IMR-90 (cell line): ENCODE measurements around the gene CPSF4. TPM values are rescaled to one million over a fixed set of nuclear protein-coding genes. Genes with fewer than 3 reads are reported as not detected.

Source experiments
- ATAC-seq: fragments of 200-7000 bp; cut with Tn5 transposase; 2 replicates; pipeline ENCODE4 v1.9.1; 2020; ENCODE audit warnings: low read depth, mild to moderate bottlenecking, moderate library complexity
- BruUV-seq: library from RNA; stranded (reverse); fragments of 400-500 nt; replicated peaks from 2 replicates; lab custom pipeline; 2021; lab: Mats Ljungman, UMichigan
- CTCF ChIA-PET: fragments of 300-600 bp; formaldehyde crosslinking; extraction: SDS; loops from one replicate; lab custom pipeline; 2021; ENCODE audit warnings: antibody characterized with exemption; lab: Yijun Ruan, JAX
- POLR2A ChIA-PET: fragments of 300-600 bp; sonication (Branson Sonifier 250); formaldehyde crosslinking; loops from one replicate; lab custom pipeline; 2022; ENCODE audit warnings: antibody characterized with exemption; ENCODE audit not compliant: unreplicated experiment; lab: Charles Lee
- DNase-seq: peaks from one replicate; pipeline ENCODE4 v3.0.0; 2013
- H2AFZ ChIP-seq: replicated peaks from 2 replicates; pipeline ENCODE3; 2013; ENCODE audit warnings: low read length, mild to moderate bottlenecking; ENCODE audit not compliant: poor library complexity
- H2AK5ac ChIP-seq: 2 replicates; pipeline ENCODE4 v1.6.1; 2013; ENCODE audit warnings: low read depth, low read length, inconsistent platforms
- H2AK9ac ChIP-seq: replicated peaks from 2 replicates; pipeline ENCODE3; 2013; ENCODE audit warnings: mild to moderate bottlenecking, low read depth, low read length, moderate library complexity; ENCODE audit not compliant: poor library complexity
- H2BK120ac ChIP-seq: 2 replicates; pipeline ENCODE4 v1.6.1; 2013; ENCODE audit warnings: low read depth, low read length, inconsistent platforms
- H2BK15ac ChIP-seq: 3 replicates; pipeline ENCODE4 v1.6.1; 2013; ENCODE audit warnings: low read depth, low read length, inconsistent platforms
- H2BK20ac ChIP-seq: 2 replicates; pipeline ENCODE4 v1.6.1; 2013; ENCODE audit warnings: low read depth, mild to moderate bottlenecking, inconsistent platforms, low read length, moderate library complexity
- H2BK5ac ChIP-seq: 2 replicates; pipeline ENCODE4 v1.6.1; 2013; ENCODE audit warnings: mild to moderate bottlenecking, low read depth, low read length, inconsistent platforms; ENCODE audit not compliant: poor library complexity, severe bottlenecking
- H3K14ac ChIP-seq: replicated peaks from 2 replicates; pipeline ENCODE4 v1.6.1; 2013; ENCODE audit warnings: low read depth, low read length, inconsistent platforms
- H3K18ac ChIP-seq: 2 replicates; pipeline ENCODE4 v1.6.1; 2013; ENCODE audit warnings: low read depth, low read length, control low read depth
- H3K23ac ChIP-seq: 2 replicates; pipeline ENCODE4 v1.6.1; 2013; ENCODE audit warnings: low read depth, low read length, inconsistent platforms
- H3K27ac ChIP-seq: 2 replicates; pipeline ENCODE4 v1.5.1; 2013; ENCODE audit warnings: mild to moderate bottlenecking, control low read depth, low read length; ENCODE audit not compliant: insufficient read depth
- H3K27me3 ChIP-seq: 2 replicates; pipeline ENCODE4 v1.6.1; 2013; ENCODE audit warnings: low read length; ENCODE audit not compliant: control insufficient read depth, insufficient read depth
- H3K36me3 ChIP-seq: 2 replicates; pipeline ENCODE4 v1.6.1; 2013; ENCODE audit warnings: low read length, mixed read lengths; ENCODE audit not compliant: control insufficient read depth, insufficient read depth
- H3K4ac ChIP-seq: 2 replicates; pipeline ENCODE4 v1.6.1; 2013; ENCODE audit warnings: low read depth, low read length, inconsistent platforms
- H3K4me1 ChIP-seq: 2 replicates; pipeline ENCODE4 v1.6.1; 2013; ENCODE audit warnings: low read length, mixed read lengths; ENCODE audit not compliant: control insufficient read depth, insufficient read depth
- H3K4me2 ChIP-seq: 2 replicates; pipeline ENCODE4 v1.6.1; 2013; ENCODE audit warnings: low read depth, mild to moderate bottlenecking, control low read depth, low read length, moderate library complexity
- H3K4me3 ChIP-seq: 2 replicates; pipeline ENCODE4 v1.5.1; 2013; ENCODE audit warnings: low read depth, mild to moderate bottlenecking, control low read depth, low read length, moderate library complexity; ENCODE audit not compliant: insufficient read depth
- H3K56ac ChIP-seq: 2 replicates; pipeline ENCODE4 v1.6.1; 2013; ENCODE audit warnings: low read length, inconsistent platforms; ENCODE audit not compliant: insufficient read depth; ENCODE audit errors: extremely low read depth
- H3K79me1 ChIP-seq, 2 experiments: 2 replicates each; pipeline ENCODE4 v1.6.1; 2013; ENCODE audit warnings: low read length in 2 of 2, inconsistent platforms in 1 of 2, low read depth in 1 of 2
- H3K9ac ChIP-seq: 2 replicates; pipeline ENCODE4 v1.6.1; 2013; ENCODE audit warnings: low read depth, low read length, control low read depth
- H3K9me1 ChIP-seq: 2 replicates; pipeline ENCODE4 v1.6.1; 2013; ENCODE audit warnings: low read length, inconsistent platforms; ENCODE audit not compliant: insufficient read depth
- H3K9me3 ChIP-seq: 2 replicates; pipeline ENCODE4 v1.6.1; 2013; ENCODE audit warnings: low read length; ENCODE audit not compliant: control insufficient read depth, insufficient read depth
- H4K20me1 ChIP-seq: 2 replicates; pipeline ENCODE4 v1.6.1; 2013; ENCODE audit warnings: low read length, inconsistent platforms; ENCODE audit not compliant: insufficient read depth
- H4K5ac ChIP-seq: 2 replicates; pipeline ENCODE4 v1.6.1; 2013; ENCODE audit warnings: mild to moderate bottlenecking, low read depth, low read length, control low read depth
- H4K8ac ChIP-seq, 2 experiments: 2 replicates each; pipeline ENCODE4 v1.6.1; 2013; ENCODE audit warnings: low read depth in 2 of 2, low read length in 2 of 2, control low read depth in 1 of 2, inconsistent platforms in 1 of 2
- H4K91ac ChIP-seq: 2 replicates; pipeline ENCODE4 v1.6.1; 2013; ENCODE audit warnings: low read depth, low read length, inconsistent platforms; ENCODE audit not compliant: insufficient read depth
- BHLHE40 ChIP-seq: fragments of 150-350 bp; IDR thresholded peaks from 2 replicates; pipeline ENCODE4 v1.6.1; 2016; ENCODE audit warnings: mild to moderate bottlenecking, low read depth, low read length
- CEBPB ChIP-seq: IDR thresholded peaks from 2 replicates; pipeline ENCODE4 v1.6.1; 2012; ENCODE audit warnings: low read depth, low read length, improper control_type of control experiment
- CHD1 ChIP-seq: IDR thresholded peaks from 2 replicates; pipeline ENCODE4 v1.6.1; 2012; ENCODE audit warnings: low read depth, low read length, improper control_type of control experiment
- ELK1 ChIP-seq: fragments of 150-350 bp; IDR thresholded peaks from 2 replicates; pipeline ENCODE4 v1.6.1; 2016; ENCODE audit warnings: low read depth, mild to moderate bottlenecking, low read length, moderate library complexity, borderline replicate concordance
- MAFK ChIP-seq: IDR thresholded peaks from 2 replicates; pipeline ENCODE4 v1.6.1; 2012; ENCODE audit warnings: low read depth, low read length, improper control_type of control experiment
- MXI1 ChIP-seq: IDR thresholded peaks from 2 replicates; pipeline ENCODE4 v1.6.1; 2012; ENCODE audit warnings: low read depth, mild to moderate bottlenecking, low read length, moderate library complexity, borderline replicate concordance
- NFE2L2 ChIP-seq: fragments of 150-350 bp; IDR thresholded peaks from 2 replicates; pipeline ENCODE4 v1.6.1; 2016; ENCODE audit warnings: low read depth, mild to moderate bottlenecking, low read length
- POLR2A ChIP-seq: IDR thresholded peaks from 2 replicates; pipeline ENCODE4 v1.6.1; 2012; ENCODE audit warnings: mild to moderate bottlenecking, low read depth, low read length
- RAD21 ChIP-seq: IDR thresholded peaks from 2 replicates; pipeline ENCODE4 v1.6.1; 2012; ENCODE audit warnings: low read length, improper control_type of control experiment
- RCOR1 ChIP-seq: IDR thresholded peaks from 2 replicates; pipeline ENCODE4 v1.6.1; 2012; ENCODE audit warnings: mild to moderate bottlenecking, low read length, improper control_type of control experiment; ENCODE audit not compliant: insufficient replicate concordance
- SMC3 ChIP-seq: fragments of 150-350 bp; IDR thresholded peaks from 2 replicates; pipeline ENCODE4 v1.6.1; 2016; ENCODE audit warnings: low read depth, mild to moderate bottlenecking, antibody characterized with exemption, low read length, moderate library complexity
- USF2 ChIP-seq: fragments of 150-350 bp; IDR thresholded peaks from 2 replicates; pipeline ENCODE4 v1.6.1; 2017; ENCODE audit warnings: mild to moderate bottlenecking, antibody characterized with exemption, low read length, low read depth
- WGBS, 2 experiments: methylation state at CpG; one replicate each; pipeline versions ENCODE4 v1.1.5 to v1.1.7; 2013; ENCODE audit warnings: missing lambda C conversion rate in 2 of 2; ENCODE audit not compliant: insufficient read length in 1 of 2; ENCODE audit errors: extremely low coverage in 2 of 2; 5-methylcytosine and 5-hydroxymethylcytosine counted together
- dilution Hi-C: fragments of 300-500 bp; cut with HindIII; formaldehyde crosslinking; loops from one replicate; pipeline ENCODE4 v1.14.3; 2018; ENCODE audit warnings: low sequenced_read_pairs; ENCODE audit not compliant: unreplicated experiment
- in situ Hi-C: fragments of 300-500 bp; cut with MboI; formaldehyde crosslinking; loops from 3 replicates; pipeline ENCODE4 v1.14.3; 2019; ENCODE audit warnings: low sequenced_read_pairs, inconsistent platforms, mixed read lengths
- intact Hi-C: fragments of 100-400 bp; cut with micrococcal nuclease; formaldehyde crosslinking; loops from 2 replicates; pipeline ENCODE4 v1.10.0; 2022
- polyA plus RNA-seq, 3 experiments: library from polyadenylated mRNA; depleted of rRNA; stranded (reverse); fragments of >200 nt; gene quantifications; 2 replicates each; pipeline ENCODE4 v1.2.3, GENCODE V29; 2012; ENCODE audit warnings: low replicate concordance in 1 of 3
- total RNA-seq: library from RNA; depleted of rRNA; stranded (reverse); fragments of >200 nt; gene quantifications from 2 replicates; pipeline ENCODE4 v1.2.3, GENCODE V29; 2012
- TF ChIP-seq, protein P1 (sequence below): conservative IDR thresholded peaks from 2 replicates; pipeline ENCODE4 v1.5.1; 2012; ENCODE audit warnings: mild to moderate bottlenecking, low read depth, low read length, improper control_type of control experiment

The CPSF4 gene
- total and polyA plus RNA-seq, 2 of the 4 experiments (the other 2 are of a cell fraction): 23.8 to 44.9 TPM

GRCh38 chr7:99408379-99409191 lies 30.2 kb upstream of the CPSF4 start, which contains the start of the genes BUD31 and PDAP1:
Gene BUD31, plus strand, starts transcription at chr7:99408969. Its CDS starts 2,124 bp downstream, at chr7:99411093.
Gene PDAP1, minus strand, starts transcription at chr7:99408597. Its CDS starts 49 bp downstream, at chr7:99408548.
- dilution Hi-C loops (no loop called here), intact Hi-C loops (no loop called here), in situ Hi-C loops (no loop called here)
- H4K5ac ChIP-seq: peak within 1 kb of the TSS; percentile 73
- H3K4ac ChIP-seq: peak within 1 kb of the TSS; percentile 99
- H3K9me1 ChIP-seq: peaks cover 12% of the 10 kb centered on the region
- no TSS peak for BruUV-seq
- peak within 1 kb of the TSS; percentile 57 for H3K4me3 ChIP-seq
- peak within 1 kb of the TSS; percentile 97 for H3K23ac ChIP-seq
- H3K79me1 ChIP-seq: peaks cover 20 to 62% of the 10 kb centered on the region in 2 experiments
- H3K9ac ChIP-seq: peak within 1 kb of the TSS; percentile 98
- peaks cover 8% of the 10 kb centered on the region; the same call in 1 of the 2 replicates for H3K4me1 ChIP-seq
- peak within 1 kb of the TSS; percentile 96 for H3K4me2 ChIP-seq
- peak within 1 kb of the TSS; percentile 100 for H3K56ac ChIP-seq
- POLR2A ChIA-PET: interaction anchor here (0.5 to 1.4 kb wide), 7 partner anchors 9 to 249 kb away, joined by 3 to 5 read pairs (median 4); partner anchors contain the start of genes CPSF4 and PTCD1
- peaks cover 56% of the 10 kb centered on the region for H4K20me1 ChIP-seq
- 0% methylated on average over 56 of the region's 72 CpGs; no CpG with 5 or more reads in 1 of the 2 experiments for whole genome bisulfite sequencing, 2 experiments
- H3K18ac ChIP-seq: peak within 1 kb of the TSS; percentile 95
- DNase-seq (peak; percentile 95), ATAC-seq (peak; percentile 89)
- CTCF ChIA-PET: interaction anchor here (0.6 kb wide), 1 partner anchor 12 kb away, joined by 4 read pairs; no protein-coding TSS in a partner anchor
- H2BK15ac ChIP-seq: peak within 1 kb of the TSS; percentile 100; the same call in 2 of the 3 replicates
- peaks cover 30% of the 10 kb centered on the region for H3K36me3 ChIP-seq
- H2AFZ ChIP-seq: peak within 1 kb of the TSS; percentile 100
- no peaks in the 10 kb centered on the region for H3K27me3 ChIP-seq
- peak within 1 kb of the TSS; percentile 90; the same call in 1 of the 2 replicates for H2BK20ac ChIP-seq
- H4K8ac ChIP-seq: peak within 1 kb of the TSS; percentile 95 to 99
- peak within 1 kb of the TSS; percentile 97 for H2AK5ac ChIP-seq
- H2BK5ac ChIP-seq: peak within 1 kb of the TSS; percentile 100
- no peaks in the 10 kb centered on the region for H3K9me3 ChIP-seq
- peak within 1 kb of the TSS; percentile 100 for H2AK9ac ChIP-seq
- H2BK120ac ChIP-seq: peak within 1 kb of the TSS; percentile 99
- peak within 1 kb of the TSS; percentile 100 for H4K91ac ChIP-seq
- H3K27ac ChIP-seq: peak within 1 kb of the TSS; percentile 99
- H3K14ac ChIP-seq: peak within 1 kb of the TSS; percentile 99
- TF ChIP-seq NFE2L2 (no peak), ELK1 (peak; percentile 24; the same call in 1 of the 2 replicates), CEBPB (peak; percentile 100), MAFK (no peak), MXI1 (peak; percentile 62), CHD1 (peak; percentile 36; the same call in 1 of the 2 replicates), POLR2A (peak; percentile 95), BHLHE40 (no peak), RCOR1 (peak; percentile 10), RAD21 (no peak), USF2 (no peak), SMC3 (no peak)
- TF ChIP-seq, protein P1, sequence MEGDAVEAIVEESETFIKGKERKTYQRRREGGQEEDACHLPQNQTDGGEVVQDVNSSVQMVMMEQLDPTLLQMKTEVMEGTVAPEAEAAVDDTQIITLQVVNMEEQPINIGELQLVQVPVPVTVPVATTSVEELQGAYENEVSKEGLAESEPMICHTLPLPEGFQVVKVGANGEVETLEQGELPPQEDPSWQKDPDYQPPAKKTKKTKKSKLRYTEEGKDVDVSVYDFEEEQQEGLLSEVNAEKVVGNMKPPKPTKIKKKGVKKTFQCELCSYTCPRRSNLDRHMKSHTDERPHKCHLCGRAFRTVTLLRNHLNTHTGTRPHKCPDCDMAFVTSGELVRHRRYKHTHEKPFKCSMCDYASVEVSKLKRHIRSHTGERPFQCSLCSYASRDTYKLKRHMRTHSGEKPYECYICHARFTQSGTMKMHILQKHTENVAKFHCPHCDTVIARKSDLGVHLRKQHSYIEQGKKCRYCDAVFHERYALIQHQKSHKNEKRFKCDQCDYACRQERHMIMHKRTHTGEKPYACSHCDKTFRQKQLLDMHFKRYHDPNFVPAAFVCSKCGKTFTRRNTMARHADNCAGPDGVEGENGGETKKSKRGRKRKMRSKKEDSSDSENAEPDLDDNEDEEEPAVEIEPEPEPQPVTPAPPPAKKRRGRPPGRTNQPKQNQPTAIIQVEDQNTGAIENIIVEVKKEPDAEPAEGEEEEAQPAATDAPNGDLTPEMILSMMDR: no peak
